Aorta (tissue), 5 donors: Measurements from ENCODE around the gene MALT1. TPM values are rescaled to one million over a fixed set of nuclear protein-coding genes. Genes with fewer than 3 reads are reported as not detected.
"Not testable (repeated sequence)": the region's sequence is repeated elsewhere in the genome, so short reads cannot be mapped to it uniquely, and the experiment has no call there.

ENCODE experiments used
- ATAC-seq: fragments of 200-7000 bp; cut with Tn5 transposase; one replicate; pipeline ENCODE4 v1.9.1; 2022; ENCODE audit warnings: moderate library complexity; ENCODE audit not compliant: low FRiP score
- DNase-seq, 2 donors: peaks; one replicate each; pipeline ENCODE4 v3.0.0-alpha.2; 2020
- H3K27ac ChIP-seq, 2 donors: one replicate each; pipeline ENCODE4 v1.5.1; 2013; ENCODE audit warnings: low read length in 2 of 2, mild to moderate bottlenecking in 2 of 2, moderate library complexity in 2 of 2, control low read depth in 1 of 2, inconsistent platforms in 1 of 2, low read depth in 1 of 2
- H3K27me3 ChIP-seq, 2 donors: one replicate each; pipeline ENCODE4 v1.6.1; 2013; ENCODE audit warnings: control low read depth in 1 of 2, low read length in 1 of 2, mild to moderate bottlenecking in 1 of 2, moderate library complexity in 1 of 2; ENCODE audit not compliant: insufficient read depth in 2 of 2, control insufficient read depth in 1 of 2
- H3K36me3 ChIP-seq, 2 donors: one replicate each; pipeline ENCODE4 v1.6.1; 2013; ENCODE audit warnings: control low read depth in 1 of 2, low read length in 1 of 2, mild to moderate bottlenecking in 1 of 2; ENCODE audit not compliant: insufficient read depth in 2 of 2, control insufficient read depth in 1 of 2
- H3K4me1 ChIP-seq, 2 donors: one replicate each; pipeline ENCODE4 v1.6.1; 2013; ENCODE audit warnings: low read length in 2 of 2, control low read depth in 1 of 2, mild to moderate bottlenecking in 1 of 2, moderate library complexity in 1 of 2; ENCODE audit not compliant: insufficient read depth in 2 of 2, control insufficient read depth in 1 of 2
- H3K4me3 ChIP-seq, 2 donors: one replicate each; pipeline ENCODE4 v1.5.1; 2013; ENCODE audit warnings: low read length in 2 of 2, control low read depth in 1 of 2, mild to moderate bottlenecking in 1 of 2
- H3K9me3 ChIP-seq: one replicate; pipeline ENCODE4 v1.6.1; 2013; ENCODE audit warnings: mild to moderate bottlenecking, low read length; ENCODE audit not compliant: control insufficient read depth
- WGBS, 2 donors: extraction: QIAGEN DNeasy Blood & Tissue Kit; methylation state at CpG; one replicate each; pipeline ENCODE4 v1.1.7; 2013; 5-methylcytosine and 5-hydroxymethylcytosine counted together
- intact Hi-C, 2 donors: fragments of 100-400 bp; cut with DNase I; formaldehyde crosslinking; loops; one replicate each; pipeline versions ENCODE4 v1.14.2 to v1.15.0; 2022
- polyA plus RNA-seq, 2 donors: library from polyadenylated mRNA; stranded (reverse); fragments of 200-250 nt; gene quantifications; one replicate each; pipeline ENCODE4 v1.2.3, GENCODE V29; 2013
- total RNA-seq, 2 donors: library from RNA; stranded (reverse); fragmentation: NEBNext Ultra II Directional; extraction: Animal tissue kit (Norgen Biotek cat#: 25700); gene quantifications; one replicate each; pipeline ENCODE4 v1.2.1, GENCODE V29; 2021
- donor health status: healthy with polysubstance abuse.
- donor health status: Bipolar disorder and iron deficiency.
- donor health status: DM: no; HTN: no; CAD: no.
- donor health status: DM: no; HTN: no; CAD: no.
- donor health status: DM: yes; HTN: yes; CAD: no.

MALT1 gene
- total and polyA plus RNA-seq, 4 donors = 3.0 to 27.4 (median 13.7) TPM

- 82 to 90% methylated on average over 10 of the region's 10 CpGs for WGBS, 2 donors
- intact Hi-C loops = loop anchor here in 1 of 2 donors (5.0 kb wide), 1 partner anchor 230 kb away; no protein-coding TSS in a partner anchor
- no peaks in the 10 kb centered on the region for H3K9me3 ChIP-seq
- no peak overlapping the region for H3K27ac ChIP-seq
- H3K36me3 ChIP-seq = no peaks in the 10 kb centered on the region
- no peaks in the 10 kb centered on the region for H3K27me3 ChIP-seq
- ATAC-seq (no peak), DNase-seq (no peak)
- no peaks in the 10 kb centered on the region for H3K4me1 ChIP-seq
- H3K4me3 ChIP-seq = no peak overlapping the region
These were observed 91.5 kb downstream of the MALT1 start for GRCh38 chr18:58762781-58763171.

DNA sequence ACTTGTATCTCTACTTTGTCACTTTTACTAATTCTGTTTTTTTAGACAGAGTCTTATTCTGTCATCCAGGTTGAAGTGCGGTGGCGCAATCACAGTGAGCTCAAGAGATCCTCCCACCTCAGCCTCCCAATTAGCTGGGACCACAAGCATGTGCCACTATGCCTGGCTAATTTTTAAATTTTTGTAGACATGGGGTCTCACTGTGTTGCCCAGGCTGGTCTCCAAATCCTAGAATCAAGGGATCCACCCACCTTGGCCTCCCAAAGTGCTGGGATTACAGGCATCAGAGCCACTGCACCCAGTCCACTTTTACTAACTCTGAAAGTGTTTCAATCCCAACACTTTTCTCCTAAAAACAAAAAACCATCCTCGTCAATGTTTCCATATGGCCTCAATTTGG lies 94.9 kb downstream of the MALT1 start:
- Histone ChIP-seq H3K27ac (no peak overlapping the region), H3K27me3 (no peaks in the 10 kb centered on the region), H3K4me1 (no peaks in the 10 kb centered on the region), H3K36me3 (no peaks in the 10 kb centered on the region), H3K9me3 (no peaks in the 10 kb centered on the region), H3K4me3 (no peak overlapping the region)
- no peak for ATAC-seq
- intact Hi-C loops = loop anchor here in 1 of 2 donors (5.0 kb wide), 1 partner anchor 371 kb away; the partner anchor contains the start of gene SEC11C
- WGBS, 2 donors = 63 to 76% methylated on average over 3 of the region's 3 CpGs
- DNase-seq = peak in 1 of 2 donors; percentile 10

GRCh38 chr18:58766946-58767345 lies 95.7 kb downstream of the MALT1 start:
- Histone ChIP-seq H3K27ac (no peak overlapping the region), H3K9me3 (no peaks in the 10 kb centered on the region), H3K36me3 (no peaks in the 10 kb centered on the region), H3K27me3 (no peaks in the 10 kb centered on the region), H3K4me3 (no peak overlapping the region), H3K4me1 (no peaks in the 10 kb centered on the region)
- whole genome bisulfite sequencing, 2 donors = 87 to 89% methylated on average over 7 of the region's 7 CpGs
- ATAC-seq (no peak), DNase-seq (no peak)
- intact Hi-C loops = loop anchor here in 1 of 2 donors (5.0 kb wide), 1 partner anchor 370 kb away; the partner anchor contains the start of gene SEC11C

- 9% methylated on average over 40 of the region's 40 CpGs for WGBS, 2 donors
- Histone ChIP-seq H3K36me3 (no peaks in the 10 kb centered on the region), H3K4me1 (no peaks in the 10 kb centered on the region), H3K4me3 (no peak overlapping the region), H3K9me3 (no peaks in the 10 kb centered on the region), H3K27me3 (no peaks in the 10 kb centered on the region), H3K27ac (no peak overlapping the region)
- DNase-seq (peak; percentile 80 to 94), ATAC-seq (peak; percentile 94)
- intact Hi-C loops = loop anchor here in 1 of 2 donors (1.0 to 5.0 kb wide), 2 partner anchors 303 to 369 kb away; partner anchors contain the start of gene SEC11C
These were observed 97.2 kb downstream of the MALT1 start for GRCh38 chr18:58768293-58768974.

DNA sequence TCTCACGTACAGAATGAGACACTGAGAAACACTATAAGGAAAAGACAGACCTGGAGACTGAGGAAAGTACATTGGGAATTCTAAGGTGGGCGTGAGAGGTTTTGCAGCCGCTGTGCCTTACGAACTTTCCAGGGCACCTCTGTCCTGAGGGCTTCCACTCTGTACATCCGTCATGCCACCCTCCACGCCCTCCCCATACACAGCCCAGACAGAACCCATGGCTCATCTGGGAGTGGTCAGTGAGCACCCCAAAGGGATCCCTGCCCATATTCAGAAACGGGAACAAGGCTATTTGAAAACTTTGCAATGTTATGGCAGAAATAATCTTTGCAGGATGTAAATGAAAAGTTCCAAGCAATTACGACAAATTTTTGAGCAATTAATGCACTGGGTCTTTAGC lies 98.1 kb downstream of the MALT1 start:
- no peak for DNase-seq
- intact Hi-C loops = loop anchor here in 1 of 2 donors (5.0 kb wide), 1 partner anchor 368 kb away; the partner anchor contains the start of gene SEC11C
- no peak overlapping the region for H3K4me3 ChIP-seq
- no peak for ATAC-seq
- WGBS, 2 donors = 80 to 88% methylated on average over 8 of the region's 8 CpGs
- no peaks in the 10 kb centered on the region for H3K4me1 ChIP-seq
- H3K9me3 ChIP-seq = no peaks in the 10 kb centered on the region
- no peaks in the 10 kb centered on the region for H3K27me3 ChIP-seq
- no peaks in the 10 kb centered on the region for H3K36me3 ChIP-seq
- H3K27ac ChIP-seq = no peak overlapping the region

DNA sequence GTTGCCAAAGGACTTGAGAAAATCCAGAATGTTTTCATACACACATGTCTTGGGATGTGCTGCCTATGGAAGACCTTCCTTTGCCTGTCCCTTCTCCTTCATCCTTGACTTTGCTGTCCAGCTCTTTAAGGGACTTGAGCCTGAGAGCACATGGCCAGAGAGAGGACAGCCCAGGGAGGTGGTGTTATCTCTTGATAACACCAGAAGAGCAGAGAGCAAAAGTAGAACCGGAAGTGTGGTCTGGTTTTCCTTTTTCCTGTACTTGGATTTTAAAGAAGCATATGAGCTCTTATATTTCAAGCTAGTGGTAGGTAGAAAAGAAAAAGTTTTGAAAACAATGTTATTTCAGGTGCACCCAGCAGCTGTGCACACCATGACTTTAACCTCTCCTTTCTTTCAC lies 99.3 kb downstream of the MALT1 start:
- Histone ChIP-seq H3K4me3 (no peak overlapping the region), H3K9me3 (no peaks in the 10 kb centered on the region), H3K27ac (no peak overlapping the region), H3K27me3 (no peaks in the 10 kb centered on the region), H3K36me3 (no peaks in the 10 kb centered on the region), H3K4me1 (no peaks in the 10 kb centered on the region)
- no peak for ATAC-seq
- no peak for DNase-seq
- WGBS, 2 donors = 65 to 76% methylated on average over 1 of the region's 1 CpG
- intact Hi-C loops = no loop called here

DNA sequence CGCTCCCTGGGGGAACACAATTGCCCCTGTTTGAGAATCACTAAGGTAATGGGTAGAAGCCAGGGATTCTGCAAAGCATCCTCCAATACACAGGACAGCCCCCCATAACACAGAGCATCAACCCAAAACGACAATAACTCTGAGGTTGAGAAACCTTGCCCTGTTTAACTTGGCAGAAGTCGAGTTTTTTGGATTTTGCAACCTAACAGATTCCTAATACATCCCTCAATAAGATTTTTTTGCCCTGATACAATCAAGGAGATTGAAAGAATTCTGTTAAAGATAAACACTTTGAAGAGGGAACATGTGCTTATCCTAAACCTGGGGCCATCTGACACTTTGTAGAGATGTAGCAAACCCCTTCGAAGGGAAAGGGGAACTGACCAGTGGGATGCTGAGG lies 100.9 kb downstream of the MALT1 start:
- no peak overlapping the region for H3K4me3 ChIP-seq
- H3K36me3 ChIP-seq = no peaks in the 10 kb centered on the region
- no peaks in the 10 kb centered on the region for H3K9me3 ChIP-seq
- intact Hi-C loops = no loop called here
- no peak overlapping the region for H3K27ac ChIP-seq
- DNase-seq = no peak
- 57 to 67% methylated on average over 4 of the region's 4 CpGs for WGBS, 2 donors
- H3K4me1 ChIP-seq = no peaks in the 10 kb centered on the region
- ATAC-seq = no peak
- H3K27me3 ChIP-seq = no peaks in the 10 kb centered on the region

DNA sequence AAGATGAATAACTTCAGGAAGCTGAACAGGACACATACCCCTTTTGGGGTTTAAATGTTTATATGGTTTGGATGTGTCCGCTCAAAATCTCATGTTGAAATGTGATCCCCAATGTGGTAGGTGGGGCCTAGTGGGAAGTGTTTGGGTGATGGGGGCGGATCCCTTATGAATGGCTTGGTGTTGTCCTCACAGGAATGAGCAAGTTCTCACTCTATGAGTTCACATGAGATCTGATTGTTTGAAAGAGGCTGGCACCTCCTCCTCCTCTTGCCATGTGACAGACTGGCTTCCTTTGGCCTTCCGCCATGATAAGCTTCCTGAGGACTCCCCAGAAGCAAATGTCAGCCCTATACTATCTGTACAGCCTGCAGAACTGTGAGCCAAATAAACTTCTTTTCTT lies 104.8 kb downstream of the MALT1 start:
- no peaks in the 10 kb centered on the region for H3K9me3 ChIP-seq
- H3K27ac ChIP-seq = no peak overlapping the region
- intact Hi-C loops = no loop called here
- no peak for ATAC-seq
- no peaks in the 10 kb centered on the region for H3K27me3 ChIP-seq
- DNase-seq = no peak
- WGBS, 2 donors = 92 to 97% methylated on average over 3 of the region's 3 CpGs
- H3K4me3 ChIP-seq = no peak overlapping the region
- no peaks in the 10 kb centered on the region for H3K36me3 ChIP-seq
- H3K4me1 ChIP-seq = no peaks in the 10 kb centered on the region

GRCh38 chr18:58776541-58776940 lies 105.3 kb downstream of the MALT1 start:
- ATAC-seq, intact Hi-C loops, H3K4me1 ChIP-seq, H3K27me3 ChIP-seq, H3K36me3 ChIP-seq, DNase-seq, H3K4me3 ChIP-seq, H3K27ac ChIP-seq, H3K9me3 ChIP-seq: not testable (repeated sequence)
- 70 to 85% methylated on average over 4 of the region's 4 CpGs for WGBS, 2 donors
